GM12878 (cell line): ENCODE results near the gene ALOX12. TPM values are rescaled to one million over a fixed set of nuclear protein-coding genes. Genes with fewer than 3 reads are reported as not detected.

Experiments used
- ATAC-seq: fragments of 200-7000 bp; cut with Tn5 transposase; 3 replicates; pipeline ENCODE4 v1.9.1; 2020; ENCODE audit warnings: mild to moderate bottlenecking, moderate library complexity
- BruUV-seq: library from RNA; stranded (reverse); fragments of 400-500 nt; replicated peaks from 2 replicates; lab custom pipeline; 2021; lab: Mats Ljungman, UMichigan
- CTCF ChIA-PET: fragments of 300-600 bp; sonication (Branson Sonifier 250); formaldehyde crosslinking; extraction: SDS; loops from one replicate; lab custom pipeline; 2021; ENCODE audit warnings: inconsistent platforms; lab: Yijun Ruan, JAX
- POLR2A ChIA-PET: fragments of 350-600 bp; formaldehyde crosslinking; extraction: SDS; loops from one replicate; lab custom pipeline; 2021; ENCODE audit warnings: inconsistent platforms; lab: Charles Lee
- RAD21 ChIA-PET: fragments of 300-600 bp; sonication (Branson Sonifier 250); formaldehyde crosslinking; loops from one replicate; lab custom pipeline; 2023; ENCODE audit warnings: antibody characterized with exemption; ENCODE audit not compliant: unreplicated experiment; lab: Charles Lee
- SMC1A ChIA-PET: fragments of 300-600 bp; sonication (Branson Sonifier 250); formaldehyde crosslinking; loops from one replicate; lab custom pipeline; 2023; ENCODE audit not compliant: unreplicated experiment, uncharacterized antibody; lab: Charles Lee
- DNase-seq: peaks from one replicate; pipeline ENCODE4 v3.0.0-alpha.2; 2011; ENCODE audit warnings: low read depth, low spot score
- FAIRE-seq: peaks from 3 replicates; lab custom pipeline; 2011; peaks lifted over from hg19 to GRCh38; lab: Jason Lieb, UNC
- H2AFZ ChIP-seq: 2 replicates; pipeline ENCODE4 v1.6.0; 2011; ENCODE audit warnings: low read depth, low read length, control low read depth; ENCODE audit not compliant: control insufficient read depth
- H3K27ac ChIP-seq: 2 replicates; pipeline ENCODE4 v1.5.1; 2011; ENCODE audit warnings: control low read depth; ENCODE audit not compliant: control insufficient read depth, insufficient read depth
- H3K27me3 ChIP-seq, 2 experiments: replicated peaks in 1 of 2; 2 replicates each; pipeline versions ENCODE4 v1.6.0 to v1.6.1; 2011; ENCODE audit warnings: low read length in 1 of 2; ENCODE audit not compliant: control insufficient read depth in 2 of 2, insufficient read depth in 2 of 2
- H3K36me3 ChIP-seq, 2 experiments: 2 replicates each; pipeline ENCODE4 v1.5.1; 2011; ENCODE audit warnings: low read length in 1 of 2; ENCODE audit not compliant: control insufficient read depth in 2 of 2, insufficient read depth in 2 of 2
- H3K4me1 ChIP-seq: 2 replicates; pipeline ENCODE4 v1.6.1; 2011; ENCODE audit warnings: mild to moderate bottlenecking, low read length, moderate library complexity, mixed read lengths; ENCODE audit not compliant: control insufficient read depth, insufficient read depth
- H3K4me2 ChIP-seq: 2 replicates; pipeline ENCODE4 v1.6.0; 2011; ENCODE audit warnings: control low read depth; ENCODE audit not compliant: control insufficient read depth, insufficient read depth
- H3K4me3 ChIP-seq: fragments of 200-600 bp; sonication (generic); 2 replicates; pipeline ENCODE4 v1.5.1; 2016
- H3K79me2 ChIP-seq: 2 replicates; pipeline ENCODE4 v1.6.0; 2011; ENCODE audit warnings: low read length; ENCODE audit not compliant: control insufficient read depth, insufficient read depth
- H3K9ac ChIP-seq: 2 replicates; pipeline ENCODE4 v1.8.0; 2011; ENCODE audit warnings: low read length, control low read depth, mixed read lengths; ENCODE audit not compliant: control insufficient read depth, insufficient read depth
- H3K9me3 ChIP-seq: replicated peaks from 3 replicates; pipeline ENCODE4 v1.5.1; 2011; ENCODE audit warnings: mild to moderate bottlenecking, low read length; ENCODE audit not compliant: control insufficient read depth, insufficient read depth
- H4K20me1 ChIP-seq: 2 replicates; pipeline ENCODE4 v1.6.0; 2011; ENCODE audit not compliant: control insufficient read depth, insufficient read depth
- JUNB ChIP-seq: IDR thresholded peaks from 2 replicates; pipeline ENCODE4 v1.6.1; 2016; ENCODE audit warnings: antibody characterized with exemption, mild to moderate bottlenecking
- JUND ChIP-seq: IDR thresholded peaks from 2 replicates; pipeline ENCODE4 v1.6.1; 2012; ENCODE audit warnings: low read depth, mild to moderate bottlenecking, low read length, improper control_type of control experiment, moderate library complexity
- WGBS: methylation state at CpG from one replicate; pipeline ENCODE4 v1.1.6; 2016; ENCODE audit warnings: low lambda C conversion rate; ENCODE audit not compliant: insufficient replicate concordance, insufficient coverage; ENCODE audit errors: missing lambda C conversion rate; 5-methylcytosine and 5-hydroxymethylcytosine counted together
- in situ Hi-C: fragments of 300-500 bp; cut with MboI; formaldehyde crosslinking; loops from 9 replicates; pipeline ENCODE4 v1.14.3; 2018; ENCODE audit warnings: mixed read lengths
- intact Hi-C: fragments of 100-400 bp; cut with micrococcal nuclease; formaldehyde crosslinking; loops from one replicate; pipeline ENCODE4 v1.14.2; 2022; ENCODE audit not compliant: unreplicated experiment
- polyA plus RNA-seq, 11 experiments: library from polyadenylated mRNA; depleted of rRNA in 4 of 11; unstranded in 6 of 11; stranded (reverse) in 5 of 11; fragments of >200 nt; fragmentation: Nextera tagmentation in 4 of 11; fragmentation: Illumina TruSeq in 1 of 11; extraction: Ambion mirVana in 4 of 11; extraction: Trizol in 1 of 11; gene quantifications; 1 replicate in 1 of 11; 2 replicates in 10 of 11; pipeline versions ENCODE4 v1.2.1 to v1.2.3, GENCODE V29; 2011 to 2016; ENCODE audit warnings: inconsistent platforms in 2 of 11, missing spikeins in 2 of 11, low read depth in 1 of 11
- total RNA-seq, 4 experiments: library from RNA; depleted of rRNA in 3 of 4; stranded (reverse); fragments of >200 nt in 3 of 4; fragmentation: Illumina TruSeq in 1 of 4; extraction: Trizol in 1 of 4; gene quantifications; 2 replicates each; pipeline versions ENCODE4 v1.2.1 to v1.2.3, GENCODE V29; 2013 to 2021
- TF ChIP-seq, protein P1 (sequence below): fragments of 450-650 bp; IDR thresholded peaks from 2 replicates; pipeline ENCODE4 v1.6.1; 2016; ENCODE audit warnings: mild to moderate bottlenecking
- TF ChIP-seq, protein P2 (sequence below): fragments of 450-650 bp; IDR thresholded peaks from 2 replicates; pipeline ENCODE4 v1.6.1; 2017; ENCODE audit warnings: low read depth, mild to moderate bottlenecking, moderate library complexity

The ALOX12 gene
- total and polyA plus RNA-seq, 10 of the 15 experiments (the other 5 are each of a cell fraction or from before 2014, with no cell fraction given), result 0.23 to 0.82 (median 0.58) TPM; not detected in 6

DNA sequence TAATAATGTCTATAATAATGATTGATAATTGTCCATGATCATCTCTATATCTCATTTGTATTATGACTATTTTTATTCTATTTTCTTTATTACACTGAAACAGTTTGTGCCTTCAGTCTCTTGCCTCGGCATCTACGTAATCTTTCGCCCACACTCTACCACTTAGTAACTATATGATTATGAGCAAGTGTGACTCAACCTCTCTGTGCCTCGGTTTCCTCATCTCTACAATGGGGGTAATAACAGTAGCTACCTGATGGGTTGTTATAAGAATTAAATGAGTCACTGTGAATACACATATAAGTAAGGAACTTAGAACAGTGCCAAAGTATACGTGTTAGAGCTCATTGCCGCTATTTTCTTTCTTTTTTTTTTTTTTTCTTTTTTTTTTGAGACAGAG is 51.7 kb downstream of the ALOX12 start:
- FAIRE-seq (no peak), DNase-seq (no peak), ATAC-seq (no peak)
- TF ChIP-seq, protein P1, sequence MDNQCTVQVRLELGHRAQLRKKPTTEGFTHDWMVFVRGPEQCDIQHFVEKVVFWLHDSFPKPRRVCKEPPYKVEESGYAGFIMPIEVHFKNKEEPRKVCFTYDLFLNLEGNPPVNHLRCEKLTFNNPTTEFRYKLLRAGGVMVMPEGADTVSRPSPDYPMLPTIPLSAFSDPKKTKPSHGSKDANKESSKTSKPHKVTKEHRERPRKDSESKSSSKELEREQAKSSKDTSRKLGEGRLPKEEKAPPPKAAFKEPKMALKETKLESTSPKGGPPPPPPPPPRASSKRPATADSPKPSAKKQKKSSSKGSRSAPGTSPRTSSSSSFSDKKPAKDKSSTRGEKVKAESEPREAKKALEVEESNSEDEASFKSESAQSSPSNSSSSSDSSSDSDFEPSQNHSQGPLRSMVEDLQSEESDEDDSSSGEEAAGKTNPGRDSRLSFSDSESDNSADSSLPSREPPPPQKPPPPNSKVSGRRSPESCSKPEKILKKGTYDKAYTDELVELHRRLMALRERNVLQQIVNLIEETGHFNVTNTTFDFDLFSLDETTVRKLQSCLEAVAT, result 0 out of 2 replicates have a peak, but pooled peaks have one; percentile 10
- TF ChIP-seq JUNB, result peak; percentile 64
- TF ChIP-seq, protein P2, sequence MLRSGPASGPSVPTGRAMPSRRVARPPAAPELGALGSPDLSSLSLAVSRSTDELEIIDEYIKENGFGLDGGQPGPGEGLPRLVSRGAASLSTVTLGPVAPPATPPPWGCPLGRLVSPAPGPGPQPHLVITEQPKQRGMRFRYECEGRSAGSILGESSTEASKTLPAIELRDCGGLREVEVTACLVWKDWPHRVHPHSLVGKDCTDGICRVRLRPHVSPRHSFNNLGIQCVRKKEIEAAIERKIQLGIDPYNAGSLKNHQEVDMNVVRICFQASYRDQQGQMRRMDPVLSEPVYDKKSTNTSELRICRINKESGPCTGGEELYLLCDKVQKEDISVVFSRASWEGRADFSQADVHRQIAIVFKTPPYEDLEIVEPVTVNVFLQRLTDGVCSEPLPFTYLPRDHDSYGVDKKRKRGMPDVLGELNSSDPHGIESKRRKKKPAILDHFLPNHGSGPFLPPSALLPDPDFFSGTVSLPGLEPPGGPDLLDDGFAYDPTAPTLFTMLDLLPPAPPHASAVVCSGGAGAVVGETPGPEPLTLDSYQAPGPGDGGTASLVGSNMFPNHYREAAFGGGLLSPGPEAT, result no peak
- TF ChIP-seq JUND, result no peak
- POLR2A ChIA-PET, result interaction anchor here (0.5 to 1.3 kb wide), 5 partner anchors 12 to 302 kb away, joined by 3 to 4 read pairs (median 3); partner anchors contain the start of gene SLC16A13
- Histone ChIP-seq H3K79me2 (no peaks in the 10 kb centered on the region), H3K36me3 (no peaks in the 10 kb centered on the region), H3K9me3 (no peaks in the 10 kb centered on the region), H4K20me1 (no peaks in the 10 kb centered on the region), H2AFZ (no peak overlapping the region), H3K27ac (no peak overlapping the region), H3K9ac (no peak overlapping the region), H3K4me1 (peaks cover 17% of the 10 kb centered on the region), H3K27me3 (peaks cover 0 to 2% of the 10 kb centered on the region in 2 experiments; a peak in 2 of 4 replicates), H3K4me3 (no peak overlapping the region), H3K4me2 (no peak overlapping the region)
- CTCF ChIA-PET, result interaction anchor here (1.0 to 21.9 kb wide), 4 partner anchors 10 to 173 kb away, joined by 3 to 590 read pairs (median 10); partner anchors contain the start of genes ACADVL and DLG4
- SMC1A ChIA-PET, result interaction anchor here (0.7 to 13.6 kb wide), 3 partner anchors 71 to 605 kb away, joined by 3 to 356 read pairs (median 4); no protein-coding TSS in a partner anchor
- in situ Hi-C loops, result loop anchor here (25.0 kb wide), 1 partner anchor 515 kb away; the partner anchor contains the start of genes SENP3 and TNFSF13
- no TSS peak for BruUV-seq
- WGBS, result 30% methylated on average over 6 of the region's 6 CpGs
- RAD21 ChIA-PET, result interaction anchor here (1.0 to 10.0 kb wide), 4 partner anchors 8 to 89 kb away, joined by 3 to 269 read pairs (median 14); partner anchors contain the start of genes BCL6B and SLC16A13
- intact Hi-C loops, result loop anchor here (2.0 to 10.0 kb wide), 2 partner anchors 129 to 387 kb away; partner anchors contain the start of genes FGF11 and TMEM102
